Fibroblast of the conjunctiva (primary cell): ENCODE results near the gene ASMTL.
"Not testable (repeated sequence)": the region's sequence is repeated elsewhere in the genome, so short reads cannot be mapped to it uniquely, and the experiment has no call there.

Experiments
- DNase-seq: peaks from one replicate; pipeline ENCODE4 v3.0.0-alpha.2; 2010; ENCODE audit warnings: low read depth

ASMTL gene

GRCh38 chrX:1433646-1434357, 18.9 kb downstream of the ASMTL start:
- DNase-seq = no peak

- DNase-seq = no peak
Observed at GRCh38 chrX:1430451-1430850, 22.3 kb downstream of the ASMTL start.

GRCh38 chrX:1427756-1428155, 25.0 kb downstream of the ASMTL start:
- no peak for DNase-seq

- DNase-seq = not testable (repeated sequence)
Observed at GRCh38 chrX:1426321-1426720, 26.4 kb downstream of the ASMTL start.

GRCh38 chrX:1425381-1425780, 27.3 kb downstream of the ASMTL start:
- no peak for DNase-seq

- no peak for DNase-seq
Observed at GRCh38 chrX:1424147-1424851, 28.4 kb downstream of the ASMTL start.

- no peak for DNase-seq
Observed at GRCh38 chrX:1423215-1423614, 29.5 kb downstream of the ASMTL start.

GRCh38 chrX:1422135-1422465, 30.6 kb downstream of the ASMTL start:
- DNase-seq = no peak

GRCh38 chrX:1421433-1422134, 31.1 kb downstream of the ASMTL start:
- DNase-seq = no peak

GRCh38 chrX:1420371-1420770, 32.3 kb downstream of the ASMTL start:
- DNase-seq = no peak

GRCh38 chrX:1419545-1420355, 33.0 kb downstream of the ASMTL start:
- DNase-seq = no peak

- no peak for DNase-seq
Observed at GRCh38 chrX:1418901-1419544, 33.7 kb downstream of the ASMTL start.

GRCh38 chrX:1417921-1418771, 34.6 kb downstream of the ASMTL start:
- DNase-seq = no peak

GRCh38 chrX:1416965-1417760, 35.5 kb downstream of the ASMTL start:
- no peak for DNase-seq

- DNase-seq = no peak
Observed at GRCh38 chrX:1416327-1416784, 36.4 kb downstream of the ASMTL start.

- DNase-seq = no peak
Observed at GRCh38 chrX:1412551-1413161, 40.1 kb downstream of the ASMTL start.

GRCh38 chrX:1411326-1411725, 41.4 kb downstream of the ASMTL start:
- DNase-seq = no peak

GRCh38 chrX:1407035-1407434, 45.7 kb downstream of the ASMTL start:
- DNase-seq = no peak

- DNase-seq = not testable (repeated sequence)
Observed at GRCh38 chrX:1405769-1406168, 46.9 kb downstream of the ASMTL start.
